DOHH2 (cell line): Measurements from ENCODE around the gene KANK3.
A peak's percentile ranks its signal among the peaks of the same experiment; 100 is the strongest.

Experiments used
- CTCF ChIP-seq: fragments of 200-600 bp; sonication (generic); IDR thresholded peaks from one replicate; pipeline ENCODE4 v1.5.1; 2014; ENCODE audit warnings: antibody characterized with exemption, mild to moderate bottlenecking, low read depth, low read length; ENCODE audit not compliant: poor library complexity, severe bottlenecking
- EZH2phosphoT487 ChIP-seq: fragments of 200-600 bp; sonication (generic); IDR thresholded peaks from 2 replicates; pipeline ENCODE4 v1.6.1; 2017; ENCODE audit warnings: borderline replicate concordance, mild to moderate bottlenecking, antibody characterized with exemption, low read length, moderate library complexity, mixed read lengths

GRCh38 chr19:8324186-8325050 is 18.6 kb downstream of the KANK3 start:
- TF ChIP-seq CTCF (peak; percentile 22), EZH2phosphoT487 (no peak)
